GM13976 (cell line): ENCODE results near the gene EMC9.

Experiments
- DNase-seq: peaks from one replicate; pipeline ENCODE4 v3.0.0; 2012; ENCODE audit warnings: low spot score
- CTCF ChIP-seq: IDR thresholded peaks from 2 replicates; pipeline ENCODE4 v1.5.1; 2012; ENCODE audit warnings: borderline replicate concordance, mild to moderate bottlenecking; ENCODE audit not compliant: insufficient read depth; ENCODE audit errors: extremely low read depth, missing control alignments, control extremely low read depth
- in situ Hi-C: fragments of 300-500 bp; cut with MboI; formaldehyde crosslinking; loops from one replicate; pipeline ENCODE4 v1.12.0; 2022; ENCODE audit warnings: low sequenced_read_pairs, mixed read lengths, inconsistent platforms; ENCODE audit not compliant: unreplicated experiment

The EMC9 gene

GRCh38 chr14:24123424-24124417 lies 17.7 kb downstream of the EMC9 start:
- TF ChIP-seq CTCF: no peak
- in situ Hi-C loops: no loop called here
- peak; percentile 53 for DNase-seq

- DNase-seq: no peak
- in situ Hi-C loops: no loop called here
- no peak for TF ChIP-seq CTCF
Measured at GRCh38 chr14:24122898-24123297, 18.5 kb downstream of the EMC9 start.

GRCh38 chr14:24122416-24122815 lies 19.0 kb downstream of the EMC9 start:
- in situ Hi-C loops: no loop called here
- no peak for TF ChIP-seq CTCF
- DNase-seq: no peak

- no peak for TF ChIP-seq CTCF
- in situ Hi-C loops: no loop called here
- no peak for DNase-seq
Measured at GRCh38 chr14:24121210-24121609, 20.2 kb downstream of the EMC9 start.

GRCh38 chr14:24119691-24120090 lies 21.7 kb downstream of the EMC9 start:
- in situ Hi-C loops: no loop called here
- no peak for DNase-seq
- TF ChIP-seq CTCF: no peak

GRCh38 chr14:24117179-24117578 lies 24.2 kb downstream of the EMC9 start:
- TF ChIP-seq CTCF: no peak
- DNase-seq: no peak
- in situ Hi-C loops: no loop called here
